Fibroblast of skin of back (primary cell): ENCODE results near the gene PHB1.

ENCODE experiments used
- DNase-seq: peaks from one replicate; pipeline ENCODE4 v3.0.0-alpha.2; 2013

The PHB1 gene

GRCh38 chr17:49404906-49405305, 9.8 kb downstream of the PHB1 start:
- DNase-seq, result no peak

- DNase-seq, result no peak
These were observed 10.3 kb downstream of the PHB1 start for GRCh38 chr17:49404361-49404760.

- no peak for DNase-seq
These were observed 11.0 kb downstream of the PHB1 start for GRCh38 chr17:49403514-49404289.

- no peak for DNase-seq
These were observed 12.0 kb downstream of the PHB1 start for GRCh38 chr17:49402706-49403105.

- no peak for DNase-seq
These were observed 12.6 kb downstream of the PHB1 start for GRCh38 chr17:49401971-49402611.

GRCh38 chr17:49399995-49400394, 14.7 kb downstream of the PHB1 start:
- DNase-seq, result no peak

GRCh38 chr17:49397586-49397985, 17.1 kb downstream of the PHB1 start:
- DNase-seq, result no peak

- no peak for DNase-seq
These were observed 21.0 kb downstream of the PHB1 start for GRCh38 chr17:49393491-49394255.

- DNase-seq, result no peak
These were observed 23.9 kb downstream of the PHB1 start for GRCh38 chr17:49390548-49391324.

GRCh38 chr17:49389514-49390347, 25.0 kb downstream of the PHB1 start:
- peak; percentile 41 for DNase-seq

GRCh38 chr17:49388692-49389513, 25.8 kb downstream of the PHB1 start:
- no peak for DNase-seq

- no peak for DNase-seq
These were observed 26.4 kb downstream of the PHB1 start for GRCh38 chr17:49388290-49388640.

GRCh38 chr17:49387498-49388289, 27.0 kb downstream of the PHB1 start:
- DNase-seq, result no peak

GRCh38 chr17:49386373-49386772, 28.3 kb downstream of the PHB1 start:
- no peak for DNase-seq

GRCh38 chr17:49384951-49385350, 29.7 kb downstream of the PHB1 start:
- DNase-seq, result no peak

- DNase-seq, result no peak
These were observed 31.6 kb downstream of the PHB1 start for GRCh38 chr17:49383060-49383459.

GRCh38 chr17:49382556-49382955, 32.1 kb downstream of the PHB1 start:
- no peak for DNase-seq

GRCh38 chr17:49381793-49382192, 32.9 kb downstream of the PHB1 start:
- no peak for DNase-seq

- no peak for DNase-seq
These were observed 33.6 kb downstream of the PHB1 start for GRCh38 chr17:49381033-49381432.

- DNase-seq, result no peak
These were observed 34.8 kb downstream of the PHB1 start for GRCh38 chr17:49379926-49380325.
